GM21529 (cell line): ENCODE data around the gene FIS1.
"Not testable (repeated sequence)": the region's sequence is repeated elsewhere in the genome, so short reads cannot be mapped to it uniquely, and the experiment has no call there.

Source experiments
- ATAC-seq: cut with Tn5 transposase; IDR thresholded peaks from one replicate; pipeline ENCODE4 v1.9.1; 2021; ENCODE audit not compliant: unreplicated experiment

The FIS1 gene

GRCh38 chr7:101206665-101207042, 38.2 kb downstream of the FIS1 start:
- ATAC-seq, result no peak

GRCh38 chr7:101205901-101206664, 38.8 kb downstream of the FIS1 start:
- ATAC-seq, result no peak

- not testable (repeated sequence) for ATAC-seq
Observed at GRCh38 chr7:101203740-101204738, 40.8 kb downstream of the FIS1 start.

- ATAC-seq, result no peak
Observed at GRCh38 chr7:101202603-101202918, 42.3 kb downstream of the FIS1 start.

- no peak for ATAC-seq
Observed at GRCh38 chr7:101201695-101202602, 42.9 kb downstream of the FIS1 start.

- ATAC-seq, result no peak
Observed at GRCh38 chr7:101200862-101201599, 43.9 kb downstream of the FIS1 start, which contains the start of gene MOGAT3. MOGAT3 (minus strand) TSS chr7:101201036; CDS start chr7:101200854, 182 bp downstream.

- ATAC-seq, result no peak
Observed at GRCh38 chr7:101200504-101200861, 44.4 kb downstream of the FIS1 start.

- not testable (repeated sequence) for ATAC-seq
Observed at GRCh38 chr7:101199522-101199921, 45.4 kb downstream of the FIS1 start.

GRCh38 chr7:101198476-101198875, 46.4 kb downstream of the FIS1 start:
- ATAC-seq, result no peak

- no peak for ATAC-seq
Observed at GRCh38 chr7:101197991-101198390, 46.9 kb downstream of the FIS1 start.

- no peak for ATAC-seq
Observed at GRCh38 chr7:101195884-101196283, 49.0 kb downstream of the FIS1 start.
